A549 treated with ZK216348 at 1 μM for 4 hours (cell line): ENCODE measurements around the gene PPP2R1A. TPM values are rescaled to one million over a fixed set of nuclear protein-coding genes. Genes with fewer than 3 reads are reported as not detected.

Source experiments
- total RNA-seq: library from RNA; stranded (reverse); fragments of 200-300 nt; extraction: Qiagen RNA extraction; gene quantifications from 5 replicates; pipeline ENCODE4 v1.2.3, GENCODE V29; 2022; ENCODE audit warnings: low read depth

PPP2R1A gene
- total RNA-seq = 210 to 308 TPM (median 302 TPM) in 5 replicates

DNA sequence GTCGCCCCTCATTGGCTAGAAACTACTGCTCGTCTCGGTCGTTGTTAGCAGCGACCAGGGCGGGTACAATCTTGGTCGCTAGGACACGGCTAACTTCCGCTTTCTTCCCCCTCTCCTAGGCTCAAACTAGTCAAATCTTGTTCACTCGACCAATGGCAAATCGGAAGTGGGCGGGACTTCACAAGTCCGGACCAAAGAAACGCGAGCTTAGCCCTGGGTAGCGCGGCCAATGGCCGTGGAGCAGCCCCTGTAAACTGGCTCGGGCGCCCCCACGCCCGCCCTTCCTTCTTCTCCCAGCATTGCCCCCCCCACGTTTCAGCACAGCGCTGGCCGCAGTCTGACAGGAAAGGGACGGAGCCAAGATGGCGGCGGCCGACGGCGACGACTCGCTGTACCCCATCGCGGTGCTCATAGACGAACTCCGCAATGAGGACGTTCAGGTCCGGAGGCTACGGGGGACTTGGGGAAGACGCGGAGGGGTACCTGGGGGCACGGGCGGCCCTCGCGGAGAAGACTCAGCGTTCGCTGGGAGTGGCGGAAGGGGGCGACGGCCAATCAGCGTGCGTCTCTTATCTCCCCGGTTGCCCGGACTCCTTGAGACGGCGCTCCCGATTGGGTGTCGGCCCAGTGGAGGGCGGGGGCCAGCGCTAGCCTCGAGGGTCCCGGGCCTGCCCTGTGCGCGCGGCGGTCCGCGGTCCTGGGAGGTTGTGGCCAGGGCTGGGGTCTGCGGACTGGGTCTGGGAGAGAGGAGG, at the start of gene PPP2R1A:
Gene PPP2R1A (plus strand): TSS at position 318 of the 752 bp plus-strand sequence. CDS start 45 bp downstream, at position 363.

DNA sequence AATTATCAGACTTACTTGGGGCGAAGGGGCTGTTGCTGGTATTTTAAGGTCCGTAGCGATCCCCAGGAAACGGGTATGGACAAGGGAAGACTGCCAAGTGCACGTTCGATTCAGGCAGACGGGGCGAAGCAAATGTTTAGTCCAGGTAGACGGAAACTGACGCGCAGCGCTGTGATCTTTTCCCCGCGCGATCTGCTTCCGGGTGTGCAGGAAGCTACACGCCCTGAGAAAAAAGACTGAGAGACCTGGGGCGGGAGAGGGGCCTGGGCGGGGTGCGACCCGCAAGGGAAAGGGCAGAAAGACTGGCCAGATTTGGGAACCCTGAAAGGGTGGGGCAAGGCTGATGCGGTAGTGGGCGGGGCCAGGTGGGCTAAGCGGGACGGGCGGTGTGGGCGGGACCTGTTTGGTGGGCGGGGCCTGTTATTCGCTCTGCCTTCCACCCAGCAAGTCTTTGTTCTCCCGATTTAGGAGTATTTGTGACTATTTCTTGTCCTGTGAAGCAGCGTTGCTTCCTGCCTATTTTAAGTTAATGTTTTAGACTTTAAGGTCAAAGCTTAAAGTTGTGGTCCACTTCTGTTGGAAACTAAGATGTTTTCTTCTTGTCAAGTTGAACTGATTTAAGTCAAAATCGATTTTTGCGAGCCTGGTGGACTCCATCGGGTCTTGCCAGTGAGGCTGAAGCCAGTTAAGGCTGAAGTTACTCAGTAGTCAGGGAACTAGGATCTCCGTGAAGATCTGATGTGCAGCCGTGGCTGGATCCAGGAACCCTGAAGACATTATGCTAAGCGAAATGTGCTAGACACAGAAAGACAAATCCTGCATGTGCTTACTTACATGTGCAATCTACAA, 18.3 kb upstream of the PPP2R1A start, which contains the start of gene ZNF836:
Gene ZNF836 (minus strand): TSS at position 301 of the 849 bp plus-strand sequence. CDS start 3,549 bp downstream, outside the sequence.

DNA sequence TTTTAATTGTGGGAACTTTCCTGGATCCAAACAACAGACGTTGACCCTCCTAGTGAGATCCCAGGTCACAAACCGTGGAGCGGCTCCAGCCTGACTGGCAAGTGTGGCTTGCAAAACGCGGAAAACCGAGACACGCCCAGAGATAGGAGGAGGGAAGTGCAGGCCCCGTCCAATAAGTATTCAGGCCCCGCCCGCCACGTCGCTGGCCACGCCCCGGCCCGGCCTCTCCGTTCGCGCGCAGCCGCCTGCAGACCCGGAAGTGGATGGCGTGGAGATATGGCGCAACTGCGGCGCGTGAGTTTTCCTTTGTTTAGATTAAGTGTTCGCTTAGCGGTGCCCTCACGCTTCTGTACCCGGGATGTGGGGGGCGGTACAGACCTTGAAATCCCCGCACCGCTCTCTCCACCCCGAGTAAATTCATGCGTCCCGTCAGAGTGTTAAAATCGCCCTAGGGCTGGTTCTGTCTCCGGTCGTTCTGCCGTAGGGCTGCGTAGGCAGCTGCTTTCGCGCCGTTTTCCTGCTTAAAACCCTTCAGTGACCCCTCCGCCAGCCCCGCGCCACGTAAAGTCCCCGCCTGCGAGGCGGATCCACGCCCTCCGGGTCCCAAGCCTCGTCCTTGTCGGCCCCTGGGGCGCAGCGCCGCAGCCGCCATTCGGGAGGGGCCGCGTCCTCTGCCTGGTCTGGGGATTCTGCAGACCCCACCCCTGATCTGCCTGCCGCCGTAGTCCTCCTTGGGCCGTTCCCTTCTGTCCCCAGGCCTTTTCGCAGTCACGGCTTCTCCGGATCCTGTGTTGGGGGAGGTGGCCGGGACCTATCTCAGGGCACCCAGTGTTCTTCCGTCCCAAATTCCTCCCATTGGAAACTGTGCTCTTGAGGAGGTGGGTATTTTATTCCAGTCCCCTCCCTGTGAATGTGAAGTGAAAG, 79.7 kb downstream of the PPP2R1A start, which contains the start of gene ZNF766:
Gene ZNF766 (plus strand): TSS at position 250 of the 924 bp plus-strand sequence. CDS start 27 bp downstream, at position 277.

Other genes with a start within 250 kb of the PPP2R1A start
- gene ZNF350, start 203.2 kb upstream of the PPP2R1A start, total RNA-seq = 3.3 to 5.9 TPM (median 4.0 TPM) in 5 replicates
- 3.3 to 4.6 TPM (median 4.3 TPM) in 5 replicates for gene ZNF615, start 181.8 kb upstream of the PPP2R1A start, total RNA-seq
- 2.3 to 4.0 TPM (median 3.1 TPM) in 5 replicates for gene ZNF614, start 161.7 kb upstream of the PPP2R1A start, total RNA-seq
- gene ZNF432, start 141.2 kb upstream of the PPP2R1A start, total RNA-seq = 1.3 to 2.5 TPM (median 1.8 TPM) in 5 replicates
- 1.7 to 3.1 TPM (median 1.8 TPM) in 5 replicates for gene ZNF841, start 94.3 kb upstream of the PPP2R1A start, total RNA-seq
- gene ZNF616, start 50.1 kb upstream of the PPP2R1A start, total RNA-seq = 0.48 to 1.4 TPM (median 0.79 TPM) in 5 replicates
- 0.33 to 0.95 TPM (median 0.52 TPM) in 5 replicates for gene ZNF836, start 18.4 kb upstream of the PPP2R1A start, total RNA-seq
- 6.0 to 14.9 TPM (median 9.6 TPM) in 5 replicates for gene ZNF766, start 79.5 kb downstream of the PPP2R1A start, total RNA-seq
- 11.8 to 18.2 TPM (median 15.6 TPM) in 5 replicates for gene ZNF480, start 107.1 kb downstream of the PPP2R1A start, total RNA-seq
- not detected in 5 replicates for gene ZNF610, start 146.2 kb downstream of the PPP2R1A start, total RNA-seq
- 0.16 to 1.8 TPM (median 0.70 TPM) in 5 replicates for gene ZNF880, start 179.9 kb downstream of the PPP2R1A start, total RNA-seq
- 0.04 to 0.57 TPM (median 0.20 TPM) in 4 of 5 replicates, not detected in the other for gene ZNF528, start 207.8 kb downstream of the PPP2R1A start, total RNA-seq
- gene ZNF534, start 239.1 kb downstream of the PPP2R1A start, total RNA-seq = not detected in 5 replicates